Stomach (tissue), 4 donors: ENCODE results near the gene KIAA1614.

Experiments used
- POLR2A ChIP-seq, 4 donors: fragments of 450-650 bp; IDR thresholded peaks; one replicate each; pipeline ENCODE4 v1.6.1; 2016; ENCODE audit warnings: antibody characterized with exemption in 4 of 4, control low read depth in 2 of 4, mild to moderate bottlenecking in 1 of 4, moderate library complexity in 1 of 4
- POLR2AphosphoS5 ChIP-seq, 3 donors: sonication (generic); formaldehyde crosslinking; IDR thresholded peaks; one replicate each; pipeline ENCODE4 v1.6.1; 2016; ENCODE audit warnings: antibody characterized with exemption in 3 of 3
- TF ChIP-seq, protein P1 (sequence below), 7 experiments: fragments of 450-650 bp in 4 of 7; fragments of 200-600 bp in 3 of 7; sonication (generic) in 3 of 7; IDR thresholded peaks; one replicate each; pipeline ENCODE4 v1.5.1; 2016 to 2019; ENCODE audit warnings: antibody characterized with exemption in 7 of 7, control low read depth in 2 of 7, mild to moderate bottlenecking in 1 of 7

GRCh38 chr1:180924939-180925338, 12.2 kb downstream of the KIAA1614 start:
- TF ChIP-seq POLR2A (IDR thresholded peaks at IDR 0.05) (no peak), POLR2AphosphoS5 (IDR thresholded peaks at IDR 0.05) (no peak)
- TF ChIP-seq, protein P1, sequence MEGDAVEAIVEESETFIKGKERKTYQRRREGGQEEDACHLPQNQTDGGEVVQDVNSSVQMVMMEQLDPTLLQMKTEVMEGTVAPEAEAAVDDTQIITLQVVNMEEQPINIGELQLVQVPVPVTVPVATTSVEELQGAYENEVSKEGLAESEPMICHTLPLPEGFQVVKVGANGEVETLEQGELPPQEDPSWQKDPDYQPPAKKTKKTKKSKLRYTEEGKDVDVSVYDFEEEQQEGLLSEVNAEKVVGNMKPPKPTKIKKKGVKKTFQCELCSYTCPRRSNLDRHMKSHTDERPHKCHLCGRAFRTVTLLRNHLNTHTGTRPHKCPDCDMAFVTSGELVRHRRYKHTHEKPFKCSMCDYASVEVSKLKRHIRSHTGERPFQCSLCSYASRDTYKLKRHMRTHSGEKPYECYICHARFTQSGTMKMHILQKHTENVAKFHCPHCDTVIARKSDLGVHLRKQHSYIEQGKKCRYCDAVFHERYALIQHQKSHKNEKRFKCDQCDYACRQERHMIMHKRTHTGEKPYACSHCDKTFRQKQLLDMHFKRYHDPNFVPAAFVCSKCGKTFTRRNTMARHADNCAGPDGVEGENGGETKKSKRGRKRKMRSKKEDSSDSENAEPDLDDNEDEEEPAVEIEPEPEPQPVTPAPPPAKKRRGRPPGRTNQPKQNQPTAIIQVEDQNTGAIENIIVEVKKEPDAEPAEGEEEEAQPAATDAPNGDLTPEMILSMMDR (IDR thresholded peaks at IDR 0.05): no peak
